Measurements from ENCODE around the gene KCNQ1. TPM values are rescaled to one million over a fixed set of nuclear protein-coding genes. Genes with fewer than 3 reads are reported as not detected.
A peak's percentile ranks its signal among the peaks of the same experiment; 100 is the strongest.

Gene KCNQ1
- total RNA-seq, 2 donors from 2014 or later, result 38.9 to 46.1 TPM

DNA sequence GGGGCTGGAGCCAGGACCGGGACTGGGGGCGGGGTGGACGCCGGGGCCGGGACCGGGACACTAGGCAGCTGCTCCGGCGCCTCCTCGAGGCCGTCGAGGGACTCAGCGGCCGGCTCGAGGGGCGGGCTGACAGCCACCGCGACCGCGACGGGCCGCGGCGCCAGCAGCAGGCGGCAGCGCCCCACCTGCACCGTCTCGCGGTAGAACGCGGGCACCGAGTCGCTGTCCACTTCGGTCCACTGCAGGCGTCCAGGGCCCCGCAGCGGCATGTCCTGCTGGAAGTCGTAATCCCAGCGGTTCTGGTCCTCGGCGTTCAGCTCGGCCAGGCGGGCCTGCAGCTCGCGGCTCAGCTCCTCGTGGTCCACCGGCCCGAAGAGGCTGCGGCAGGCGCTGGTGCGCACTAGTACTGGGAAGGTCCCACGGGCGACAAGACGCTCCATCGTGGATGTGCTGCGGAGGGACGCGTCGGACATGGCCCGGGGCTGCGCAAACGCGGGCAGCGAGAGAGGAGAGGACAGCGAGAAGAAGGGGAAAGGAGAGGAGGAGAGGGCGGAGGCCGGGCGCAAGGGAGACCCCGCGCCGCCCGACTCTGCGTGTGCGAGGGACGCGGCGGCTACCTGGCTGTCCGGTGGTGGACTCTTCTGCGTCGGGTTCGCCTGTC, 440.3 kb downstream of the KCNQ1 start:
- intact Hi-C loops (cut with DNase I), result no loop called here
- H3K27ac ChIP-seq, result peak overlapping the region; percentile 50 to 71 (median 62)
- H3K4me1 ChIP-seq, result peaks cover 18% of the 10 kb centered on the region

DNA sequence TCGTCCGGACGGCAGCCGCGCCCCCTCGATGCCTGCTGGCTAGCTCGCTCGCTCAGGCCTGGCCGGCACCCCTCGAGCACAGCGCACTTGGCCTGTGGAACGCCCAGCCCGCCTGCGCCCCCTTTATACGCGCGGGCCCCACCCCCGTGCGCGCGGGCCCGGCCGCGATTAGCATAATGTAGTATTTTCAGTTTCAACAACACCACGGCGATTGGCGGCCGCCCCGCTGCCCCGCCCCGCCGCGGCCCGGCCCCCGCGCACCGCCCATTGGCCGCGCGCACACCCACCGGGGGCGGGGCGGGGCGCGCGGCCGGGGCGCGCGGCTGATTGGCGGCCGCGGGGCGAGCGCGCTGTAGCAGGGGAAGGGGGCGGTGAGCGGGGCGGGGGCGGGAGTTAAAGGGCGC, 440.9 kb downstream of the KCNQ1 start, which contains the start of gene CDKN1C:
CDKN1C (minus strand) TSS at position 98 of the 404 bp plus-strand sequence. CDS start 319 bp downstream, outside the sequence.
- ATAC-seq, result peak; percentile 83
- peak; percentile 87 to 93 (median 93) for TF ChIP-seq POLR2A (IDR thresholded peaks at IDR 0.05)
- no peak for TF ChIP-seq CTCF (IDR thresholded peaks at IDR 0.05)
- H3K27ac ChIP-seq, result peak within 1 kb of the TSS; percentile 64 to 80 (median 75)
- H3K27me3 ChIP-seq, result no peaks in the 10 kb centered on the region
- peak within 1 kb of the TSS; percentile 48 to 86 for H3K4me3 ChIP-seq
- 0% methylated on average over 1 to 42 of the region's 61 CpGs for WGBS, 2 donors
- H3K4me1 ChIP-seq, result peaks cover 23% of the 10 kb centered on the region
- H3K9me3 ChIP-seq, result no peaks in the 10 kb centered on the region
- intact Hi-C loops (cut with DNase I), result no loop called here
- H3K36me3 ChIP-seq (replicated peaks in 1 of 2; ENCODE audit: insufficient read depth in 1 of 2, low read depth in 2 of 2), result no peaks in the 10 kb centered on the region
- peak; percentile 83 to 87 (median 86) for DNase-seq

More for the DNA sequence above, 440.3 kb downstream of the KCNQ1 start:
- DNase-seq (peak; percentile 54 to 75 (median 63)), ATAC-seq (peak; percentile 33)
- H3K36me3 ChIP-seq (replicated peaks in 1 of 2; ENCODE audit: insufficient read depth in 1 of 2, low read depth in 2 of 2), result no peaks in the 10 kb centered on the region
- WGBS, 2 donors, result 0 to 1% methylated on average over 25 to 70 of the region's 80 CpGs
- peak overlapping the region; percentile 41 to 86 for H3K4me3 ChIP-seq
- H3K9me3 ChIP-seq, result no peaks in the 10 kb centered on the region
- no peak for TF ChIP-seq POLR2A (IDR thresholded peaks at IDR 0.05)
- TF ChIP-seq CTCF (IDR thresholded peaks at IDR 0.05), result peak in 5 of 7 experiments; percentile 6 to 51 (median 10)
- H3K27me3 ChIP-seq, result no peaks in the 10 kb centered on the region

DNA sequence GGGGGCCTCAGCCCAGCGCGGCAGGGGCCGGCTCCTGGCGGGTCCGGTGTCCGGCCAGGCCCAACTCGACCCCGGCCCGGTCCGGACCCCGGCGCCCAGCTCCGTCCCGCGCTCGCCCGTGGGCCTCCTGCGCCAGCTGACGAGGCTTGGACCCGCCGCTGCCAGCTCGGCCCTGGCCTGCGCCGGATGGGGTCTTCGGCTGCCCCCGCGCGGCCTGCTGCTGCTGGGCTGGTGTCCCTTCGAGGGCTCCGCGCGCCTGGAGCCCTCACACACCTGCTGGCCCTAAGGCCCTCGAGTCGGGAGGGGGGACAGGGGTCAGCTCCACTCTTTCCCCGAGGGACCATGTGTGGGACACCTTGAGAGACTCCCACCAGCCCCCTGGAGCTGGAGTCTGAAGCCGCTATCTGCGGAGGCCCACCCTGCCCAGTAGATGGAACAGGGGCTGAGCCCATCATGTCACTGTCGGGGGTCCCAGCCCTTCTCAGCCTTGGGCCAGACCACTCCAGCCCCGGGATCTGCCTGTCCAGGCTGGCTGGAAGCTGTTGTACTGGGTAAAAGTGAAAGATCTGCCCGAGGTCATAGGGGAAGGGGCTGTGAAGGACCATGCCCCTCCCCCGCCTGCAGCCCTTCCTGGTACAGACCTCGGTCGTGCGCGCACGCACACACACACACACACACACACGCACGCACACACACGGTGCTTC, 441.5 kb downstream of the KCNQ1 start:
- DNase-seq (peak in 2 of 4 donors; percentile 39 to 45), ATAC-seq (no peak)
- peaks cover 30% of the 10 kb centered on the region for H3K4me1 ChIP-seq

DNA sequence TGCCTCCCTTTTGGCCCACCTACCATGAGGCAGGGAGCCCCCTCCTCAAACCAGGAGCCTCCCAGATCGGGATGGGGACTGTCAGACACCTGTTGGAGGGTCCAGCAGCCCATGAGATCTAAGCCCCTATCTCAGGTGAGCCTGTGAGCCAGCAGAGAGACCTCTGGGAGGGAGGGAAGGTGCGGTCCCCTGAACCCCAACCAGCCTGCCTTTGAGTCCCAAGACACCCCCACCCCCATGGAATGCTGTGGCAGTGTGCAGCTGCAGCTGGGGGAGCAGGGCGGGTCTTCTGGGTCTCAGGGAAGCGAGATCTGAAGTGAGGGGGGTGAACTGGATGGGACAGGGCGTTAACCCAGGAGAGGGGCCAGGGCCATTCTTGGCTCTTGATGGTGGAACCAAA, 442.1 kb downstream of the KCNQ1 start:
- Histone ChIP-seq H3K27me3 (no peaks in the 10 kb centered on the region), H3K4me1 (peaks cover 36% of the 10 kb centered on the region), H3K4me3 (no peak overlapping the region), H3K36me3 (replicated peaks in 1 of 2; ENCODE audit: insufficient read depth in 1 of 2, low read depth in 2 of 2) (no peaks in the 10 kb centered on the region), H3K27ac (peak overlapping the region in 3 of 4 donors; percentile 9 to 79 (median 15)), H3K9me3 (no peaks in the 10 kb centered on the region)
- intact Hi-C loops (cut with DNase I), result no loop called here
- 87 to 89% methylated on average over 5 of the region's 5 CpGs for WGBS, 2 donors
- TF ChIP-seq POLR2A (IDR thresholded peaks at IDR 0.05), result no peak
- no peak for TF ChIP-seq CTCF (IDR thresholded peaks at IDR 0.05)
- ATAC-seq (no peak), DNase-seq (peak in 1 of 4 donors; percentile 15)

More for the DNA sequence above, 441.5 kb downstream of the KCNQ1 start:
- no peaks in the 10 kb centered on the region for H3K36me3 ChIP-seq (replicated peaks in 1 of 2; ENCODE audit: insufficient read depth in 1 of 2, low read depth in 2 of 2)
- H3K4me3 ChIP-seq, result no peak overlapping the region
- intact Hi-C loops (cut with DNase I), result no loop called here
- no peaks in the 10 kb centered on the region for H3K27me3 ChIP-seq
- 27% methylated on average over 49 of the region's 49 CpGs; no CpG with 5 or more reads in 1 of the 2 donors for WGBS, 2 donors
- no peaks in the 10 kb centered on the region for H3K9me3 ChIP-seq
- no peak for TF ChIP-seq POLR2A (IDR thresholded peaks at IDR 0.05)
- TF ChIP-seq CTCF (IDR thresholded peaks at IDR 0.05), result peak in 1 of 7 experiments; percentile 11
- peak overlapping the region; percentile 2 to 79 (median 60) for H3K27ac ChIP-seq

Measured in body of pancreas (tissue), 4 donors.